HCT116 (cell line): Measurements from ENCODE around the gene RAB4B. TPM values are rescaled to one million over a fixed set of nuclear protein-coding genes. Genes with fewer than 3 reads are reported as not detected.
"Not testable (repeated sequence)": the region's sequence is repeated elsewhere in the genome, so short reads cannot be mapped to it uniquely, and the experiment has no call there.

Source experiments
- ATAC-seq: fragments of 200-7000 bp; cut with Tn5 transposase; 2 replicates; pipeline ENCODE4 v1.9.1; 2020; ENCODE audit warnings: mild to moderate bottlenecking, moderate library complexity
- BruUV-seq: library from RNA; stranded (reverse); fragments of 400-500 nt; replicated peaks from 2 replicates; lab custom pipeline; 2021; lab: Mats Ljungman, UMichigan
- CTCF ChIA-PET: fragments of 300-600 bp; sonication (Branson Sonifier 250); formaldehyde crosslinking; loops from one replicate; lab custom pipeline; 2021; ENCODE audit warnings: antibody characterized with exemption; lab: Charles Lee
- POLR2A ChIA-PET: fragments of 300-600, 350-600 bp; sonication (Branson Sonifier 250); formaldehyde crosslinking; loops from one replicate; lab custom pipeline; 2021; ENCODE audit warnings: antibody characterized with exemption; lab: Charles Lee
- RAD21 ChIA-PET, 2 experiments: fragments of 300-600 bp; sonication (Branson Sonifier 250); formaldehyde crosslinking; loops; one replicate each; lab custom pipeline; 2023; ENCODE audit warnings: low total read pairs in 2 of 2; ENCODE audit not compliant: uncharacterized antibody in 2 of 2, unreplicated experiment in 2 of 2, low non-redundant PET in 1 of 2; lab: Charles Lee
- DNase-seq: peaks from one replicate; pipeline ENCODE4 v3.0.0-alpha.2; 2010; ENCODE audit warnings: low read depth, low spot score
- H2AFZ ChIP-seq: fragments of 200-600 bp; shearing (Covaris generic), sonication (generic); 2 replicates; pipeline ENCODE4 v1.6.1; 2017; ENCODE audit warnings: low read depth, mixed run types, mixed read lengths, antibody characterized with exemption, low read length; ENCODE audit not compliant: poor library complexity, severe bottlenecking
- H3K27ac ChIP-seq: 2 replicates; pipeline ENCODE4 v1.5.1; 2012; ENCODE audit warnings: low read depth, low read length
- H3K27me3 ChIP-seq: fragments of 200-600 bp; sonication (generic); 2 replicates; pipeline ENCODE4 v1.6.1; 2016; ENCODE audit warnings: mixed run types, low read length, mixed read lengths; ENCODE audit not compliant: insufficient read depth
- H3K36me3 ChIP-seq, 2 experiments: fragments of 200-500 bp in 1 of 2; fragments of 200-600 bp in 1 of 2; sonication (Bioruptor generic) in 1 of 2; sonication (generic) in 1 of 2; 2 replicates each; pipeline versions ENCODE4 v1.5.1 to v1.6.1; 2014 to 2016; ENCODE audit warnings: low read length in 2 of 2, inconsistent platforms in 1 of 2, mixed read lengths in 1 of 2, mixed run types in 1 of 2; ENCODE audit not compliant: insufficient read depth in 2 of 2, control insufficient read depth in 1 of 2
- H3K4me1 ChIP-seq, 2 experiments: fragments of 200-600 bp in 1 of 2; sonication (generic) in 1 of 2; 2 replicates each; pipeline versions ENCODE4 v1.5.1 to v1.6.1; 2012 to 2017; ENCODE audit warnings: low read length in 2 of 2, inconsistent platforms in 1 of 2, mild to moderate bottlenecking in 1 of 2, mixed read lengths in 1 of 2, mixed run types in 1 of 2, moderate library complexity in 1 of 2; ENCODE audit not compliant: insufficient read depth in 2 of 2, control insufficient read depth in 1 of 2
- H3K4me2 ChIP-seq: fragments of 200-600 bp; sonication (generic); 2 replicates; pipeline ENCODE4 v1.6.1; 2017; ENCODE audit warnings: mixed run types, low read length, mixed read lengths
- H3K4me3 ChIP-seq, 2 experiments: fragments of 200-600 bp in 1 of 2; sonication (generic) in 1 of 2; replicated peaks in 1 of 2; 2 replicates each; pipeline ENCODE4 v1.5.1; 2011 to 2016; ENCODE audit warnings: low read length in 2 of 2, control low read depth in 1 of 2, low read depth in 1 of 2, mild to moderate bottlenecking in 1 of 2, mixed read lengths in 1 of 2, mixed run types in 1 of 2
- H3K79me2 ChIP-seq: fragments of 200-600 bp; sonication (generic); 2 replicates; pipeline ENCODE4 v1.6.1; 2017; ENCODE audit warnings: mild to moderate bottlenecking, mixed run types, low read length, moderate library complexity, mixed read lengths; ENCODE audit not compliant: insufficient read depth
- H3K9ac ChIP-seq: fragments of 200-600 bp; sonication (generic); 2 replicates; pipeline ENCODE4 v1.6.1; 2016; ENCODE audit warnings: low read length, mixed read lengths
- H3K9me2 ChIP-seq: fragments of 200-600 bp; sonication (generic), shearing (Covaris generic); 2 replicates; pipeline ENCODE4 v1.6.1; 2017; ENCODE audit warnings: mixed run types, mild to moderate bottlenecking, moderate library complexity; ENCODE audit not compliant: insufficient read depth
- H3K9me3 ChIP-seq, 2 experiments: fragments of 200-500 bp in 1 of 2; fragments of 200-600 bp in 1 of 2; sonication (Bioruptor generic) in 1 of 2; sonication (generic) in 1 of 2; 2 replicates each; pipeline ENCODE4 v1.6.1; 2014 to 2017; ENCODE audit warnings: low read length in 2 of 2, mixed read lengths in 2 of 2, inconsistent platforms in 1 of 2, low read depth in 1 of 2, mild to moderate bottlenecking in 1 of 2, mixed run types in 1 of 2, moderate library complexity in 1 of 2; ENCODE audit not compliant: control insufficient read depth in 1 of 2, insufficient read depth in 1 of 2
- H4K20me1 ChIP-seq: fragments of 200-600 bp; sonication (generic), shearing (Covaris generic); 2 replicates; pipeline ENCODE4 v1.6.1; 2017; ENCODE audit warnings: mixed run types, mild to moderate bottlenecking, moderate library complexity; ENCODE audit not compliant: insufficient read depth
- intact Hi-C: fragments of 100-400 bp; cut with micrococcal nuclease; formaldehyde crosslinking; loops from 2 replicates; pipeline ENCODE4 v1.10.0; 2022
- total RNA-seq: library from RNA; stranded (reverse); gene quantifications from one replicate; pipeline ENCODE4 v1.2.1, GENCODE V29; 2021; ENCODE audit not compliant: unreplicated experiment

The RAB4B gene
- total RNA-seq, 1 experiment from 2014 or later: 18.7 TPM

DNA sequence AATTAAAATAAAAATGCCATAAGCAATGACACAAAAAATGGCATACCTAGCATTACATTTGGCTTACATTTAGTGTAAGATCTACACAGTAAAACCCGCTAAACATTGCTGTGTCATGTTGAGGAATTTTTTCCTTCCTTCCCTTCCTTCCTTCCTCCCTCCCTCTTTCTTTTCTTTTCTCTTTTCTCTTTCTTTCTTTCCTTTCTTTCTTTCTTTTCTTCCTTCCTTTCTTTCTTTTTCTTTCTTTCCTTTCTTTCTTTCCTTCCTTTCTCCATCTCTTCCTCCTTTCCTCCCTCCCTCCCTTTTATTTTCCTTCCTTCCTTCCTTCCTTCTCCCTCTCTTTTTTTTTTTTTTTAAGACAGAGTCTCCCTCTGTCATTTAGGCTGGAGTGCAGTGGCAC is 60.4 kb downstream of the RAB4B start:
- BruUV-seq, H3K4me2 ChIP-seq: not testable (repeated sequence)

DNA sequence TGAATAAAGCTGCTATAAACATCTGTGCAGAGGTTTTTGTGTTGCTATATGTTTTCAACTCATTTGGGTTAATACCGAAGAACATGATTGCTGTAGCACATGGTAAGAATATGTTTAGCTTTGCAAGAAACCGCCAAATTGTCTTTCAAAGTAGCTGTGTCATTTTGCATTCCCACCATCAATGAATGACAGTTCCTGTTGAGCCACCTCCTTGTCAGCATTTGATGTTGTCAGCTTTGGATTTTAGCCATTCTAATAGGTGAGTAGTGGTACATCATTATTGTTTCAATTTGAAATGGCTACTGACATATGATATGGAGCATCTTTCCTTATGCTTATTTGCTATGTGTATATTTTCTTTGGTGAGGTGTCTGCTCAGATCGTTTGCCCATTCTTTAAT is 64.0 kb downstream of the RAB4B start:
- H3K4me1 ChIP-seq, H3K27ac ChIP-seq, H3K27me3 ChIP-seq, H4K20me1 ChIP-seq, CTCF ChIA-PET, intact Hi-C loops, DNase-seq, ATAC-seq, H3K36me3 ChIP-seq, H3K9me2 ChIP-seq, H3K79me2 ChIP-seq, H3K9me3 ChIP-seq, POLR2A ChIA-PET, H3K4me3 ChIP-seq, H2AFZ ChIP-seq, H3K4me2 ChIP-seq, BruUV-seq, RAD21 ChIA-PET, H3K9ac ChIP-seq: not testable (repeated sequence)

More for the DNA sequence above, 60.4 kb downstream of the RAB4B start:
- CTCF ChIA-PET, H3K9me2 ChIP-seq, H3K79me2 ChIP-seq, H3K4me3 ChIP-seq, H4K20me1 ChIP-seq, H3K4me1 ChIP-seq, POLR2A ChIA-PET, H3K9me3 ChIP-seq, ATAC-seq, H3K27me3 ChIP-seq, H3K36me3 ChIP-seq, intact Hi-C loops, RAD21 ChIA-PET, H3K9ac ChIP-seq, H2AFZ ChIP-seq, H3K27ac ChIP-seq, DNase-seq: not testable (repeated sequence)

DNA sequence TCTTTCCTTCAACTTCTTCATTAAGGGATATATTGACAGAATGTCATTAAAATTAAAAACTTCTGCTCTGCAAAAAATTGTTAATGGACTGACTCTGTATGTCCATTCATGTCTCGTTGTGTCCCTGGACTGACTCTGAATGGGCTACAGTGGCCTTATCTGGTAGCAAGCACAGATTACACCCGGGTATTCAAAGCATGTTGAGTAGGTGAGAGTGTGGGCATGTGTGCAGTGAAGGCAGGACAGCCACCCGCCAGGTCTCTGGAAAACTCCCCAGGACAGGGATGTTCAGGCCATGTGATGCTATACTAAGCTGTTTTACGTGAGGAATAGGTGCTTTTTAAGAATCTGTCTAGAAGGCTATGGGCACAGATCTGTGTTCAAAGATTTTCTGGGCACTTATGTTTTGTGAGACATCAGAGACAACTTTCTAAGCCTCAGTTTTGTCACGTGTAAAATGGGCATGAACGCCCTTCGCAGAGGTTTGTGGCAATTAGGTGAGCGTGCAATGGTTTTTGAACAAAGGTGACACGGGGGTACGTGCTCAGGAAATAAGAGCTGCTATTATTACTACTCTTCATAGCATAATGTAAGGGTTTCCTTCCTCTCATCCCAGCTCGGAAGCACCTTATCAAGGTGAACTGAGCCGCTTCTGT is 65.1 kb downstream of the RAB4B start:
- not testable (repeated sequence) for BruUV-seq, H3K4me2 ChIP-seq

DNA sequence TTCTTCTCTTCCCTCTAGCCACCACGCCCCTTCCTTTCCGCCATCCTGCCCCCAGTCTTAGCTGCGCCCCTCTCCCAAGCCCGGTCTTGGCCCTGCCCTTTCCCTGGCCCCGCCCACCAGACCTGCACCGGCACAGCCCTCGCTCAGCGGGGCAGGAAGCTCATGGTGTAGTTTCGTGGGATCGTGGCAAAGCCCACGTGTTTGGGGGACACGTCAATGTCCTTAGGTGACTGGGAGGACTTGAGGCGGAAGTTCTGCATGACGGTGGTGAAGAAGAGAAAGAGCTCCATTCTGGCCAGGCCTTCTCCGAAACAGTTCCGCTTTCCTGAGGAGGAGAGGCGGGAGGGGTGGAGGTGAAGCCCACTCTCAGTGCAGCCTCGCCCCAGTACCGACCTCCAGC is 65.6 kb downstream of the RAB4B start:
- DNase-seq, H4K20me1 ChIP-seq, BruUV-seq, POLR2A ChIA-PET, H3K9ac ChIP-seq, H3K27me3 ChIP-seq, H3K4me1 ChIP-seq, RAD21 ChIA-PET, H3K9me2 ChIP-seq, H3K79me2 ChIP-seq, CTCF ChIA-PET, intact Hi-C loops, H2AFZ ChIP-seq, H3K4me2 ChIP-seq, ATAC-seq, H3K36me3 ChIP-seq, H3K4me3 ChIP-seq, H3K27ac ChIP-seq, H3K9me3 ChIP-seq: not testable (repeated sequence)

More for the DNA sequence above, 65.1 kb downstream of the RAB4B start:
- H3K27ac ChIP-seq, ATAC-seq, intact Hi-C loops, POLR2A ChIA-PET, H3K4me3 ChIP-seq, DNase-seq, H2AFZ ChIP-seq, H3K9me3 ChIP-seq, H3K9ac ChIP-seq, H4K20me1 ChIP-seq, H3K79me2 ChIP-seq, H3K4me1 ChIP-seq, CTCF ChIA-PET, H3K36me3 ChIP-seq, RAD21 ChIA-PET, H3K27me3 ChIP-seq, H3K9me2 ChIP-seq: not testable (repeated sequence)
